ENCODE measurements around the gene MGMT.

The MGMT gene

DNA sequence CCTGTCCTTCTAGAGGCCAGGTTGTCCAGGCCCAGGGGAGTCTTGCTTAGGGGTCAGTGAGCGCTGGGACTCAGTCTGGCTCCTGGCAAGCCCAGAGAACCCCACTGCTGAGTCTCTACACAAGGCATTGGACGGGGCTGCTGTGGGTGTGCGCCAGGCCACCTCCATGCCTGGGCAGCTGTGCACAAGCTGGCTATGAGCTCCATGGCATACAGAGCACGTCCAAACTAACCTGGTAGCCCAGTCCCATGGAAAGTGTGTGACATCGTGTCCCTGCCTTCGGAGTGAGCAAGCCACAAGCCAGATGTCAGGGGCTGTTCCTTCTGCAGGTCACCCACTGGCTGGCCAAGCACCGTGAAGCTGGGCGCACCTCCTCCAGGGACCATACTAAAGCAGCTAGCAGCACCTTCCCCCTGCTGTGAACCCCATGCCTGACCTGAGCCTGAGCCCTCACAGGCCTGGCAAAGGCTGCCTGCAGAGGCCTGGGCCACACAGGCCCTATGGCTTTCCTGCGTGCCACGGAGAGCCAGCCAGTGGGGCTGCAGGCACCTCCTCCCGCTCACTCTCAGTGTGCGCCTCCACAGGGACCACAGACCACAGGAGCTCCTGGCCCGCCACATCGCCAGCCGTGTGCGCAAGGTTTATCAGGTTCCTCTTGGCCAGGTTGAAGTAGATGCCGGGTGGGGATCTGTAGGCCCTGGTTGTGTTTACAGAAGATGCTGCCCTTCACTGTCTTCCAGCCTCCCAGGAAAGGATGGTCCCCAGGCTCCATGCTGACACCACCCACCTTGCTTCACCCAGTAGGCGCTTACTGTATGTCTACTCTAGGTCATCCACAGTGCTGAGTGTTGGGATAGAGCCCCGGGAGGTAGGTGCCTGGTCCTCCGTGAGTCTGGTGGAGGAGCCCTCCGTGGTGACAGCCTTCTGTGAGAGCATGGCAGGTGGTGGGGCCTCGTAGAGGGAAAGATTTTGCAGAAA, 277.4 kb downstream of the MGMT start:
- no peak for DNase-seq

DNA sequence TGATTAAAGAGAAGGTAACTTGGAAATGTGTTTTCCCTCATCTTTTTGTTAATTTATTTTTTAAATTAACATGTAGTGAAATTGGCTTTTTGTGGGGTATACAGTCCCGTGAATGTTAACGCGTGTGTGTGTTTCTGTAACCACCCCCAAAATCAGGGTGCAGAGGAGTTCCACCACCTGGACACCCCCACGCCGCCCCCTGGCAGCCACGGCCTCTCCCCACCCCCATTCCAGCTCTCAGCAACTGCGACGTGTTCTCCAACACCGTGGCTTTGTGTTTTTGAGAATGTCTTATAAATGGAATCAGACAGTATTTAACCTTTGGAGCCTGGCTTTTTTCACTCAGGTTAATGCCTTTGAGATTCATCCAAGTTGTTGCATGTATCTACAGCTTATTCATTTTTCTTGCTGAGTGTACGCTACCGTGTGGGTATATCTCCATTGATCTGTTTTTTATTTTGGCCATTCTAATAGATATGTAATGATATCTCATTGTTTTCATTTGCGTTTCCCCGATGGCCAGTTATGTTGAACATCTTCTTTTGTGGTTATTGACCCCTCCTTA, 278.2 kb downstream of the MGMT start:
- no peak for DNase-seq

DNA sequence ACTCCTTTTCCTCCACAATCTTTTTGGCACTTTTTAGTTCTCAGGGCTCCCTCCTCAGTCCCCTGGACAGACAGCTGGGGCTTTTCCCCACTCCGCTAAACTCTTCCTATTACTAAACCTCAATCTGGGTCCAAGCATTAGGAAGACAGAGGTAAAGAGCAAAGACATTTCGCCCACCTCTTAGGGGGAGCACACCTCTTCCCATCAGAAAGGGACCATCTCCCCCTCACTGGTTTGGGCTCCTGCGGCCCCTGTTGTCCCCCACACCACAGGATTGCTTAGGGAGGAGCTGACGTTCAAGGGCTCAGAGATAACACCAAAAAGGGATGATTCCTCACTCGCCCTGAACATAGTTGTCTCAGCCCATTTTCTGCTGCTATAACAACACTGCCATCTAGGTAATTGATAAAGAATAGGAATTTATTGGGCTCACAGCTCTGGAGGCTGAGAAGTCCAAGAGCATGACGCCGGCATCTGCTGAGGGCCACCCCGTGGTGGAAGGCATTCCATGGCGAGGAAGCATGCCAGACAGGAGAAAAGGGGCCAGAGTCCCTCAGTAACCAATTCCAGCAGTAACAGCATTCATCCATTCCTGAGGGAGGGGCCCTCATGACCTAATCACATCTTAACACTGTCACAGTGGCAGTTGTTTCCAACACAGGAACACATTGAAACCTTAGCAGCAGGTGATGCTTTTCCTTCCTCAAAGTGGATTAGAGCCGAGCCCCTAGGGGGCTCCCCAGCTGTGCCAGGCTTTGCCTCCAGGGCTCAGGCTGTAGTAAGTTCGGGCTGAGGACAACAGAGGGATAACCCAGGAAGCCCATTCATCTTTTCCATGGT, 287.4 kb downstream of the MGMT start:
- DNase-seq, result no peak

DNA sequence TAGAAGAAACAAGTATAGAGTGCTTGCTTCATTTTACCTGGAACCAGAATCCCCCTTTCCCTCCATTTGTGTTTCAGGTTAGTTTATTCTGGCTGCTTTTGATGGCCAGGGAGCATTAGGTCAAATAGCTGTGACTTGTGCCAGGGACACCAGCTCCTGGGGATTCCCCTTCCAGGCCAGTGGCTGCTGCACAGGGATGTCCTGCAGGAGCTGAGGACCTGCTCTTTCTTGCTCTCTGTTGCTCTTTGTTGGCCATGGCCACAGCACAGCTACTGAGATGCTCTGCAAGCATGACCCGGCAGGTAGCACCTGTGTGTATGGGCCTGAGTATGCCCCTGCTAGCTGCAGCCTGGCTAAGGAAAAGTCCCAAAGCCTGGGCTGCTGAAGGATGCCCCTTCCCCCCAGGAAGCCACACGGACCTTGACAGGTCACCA, 288.1 kb downstream of the MGMT start:
- DNase-seq, result no peak

DNA sequence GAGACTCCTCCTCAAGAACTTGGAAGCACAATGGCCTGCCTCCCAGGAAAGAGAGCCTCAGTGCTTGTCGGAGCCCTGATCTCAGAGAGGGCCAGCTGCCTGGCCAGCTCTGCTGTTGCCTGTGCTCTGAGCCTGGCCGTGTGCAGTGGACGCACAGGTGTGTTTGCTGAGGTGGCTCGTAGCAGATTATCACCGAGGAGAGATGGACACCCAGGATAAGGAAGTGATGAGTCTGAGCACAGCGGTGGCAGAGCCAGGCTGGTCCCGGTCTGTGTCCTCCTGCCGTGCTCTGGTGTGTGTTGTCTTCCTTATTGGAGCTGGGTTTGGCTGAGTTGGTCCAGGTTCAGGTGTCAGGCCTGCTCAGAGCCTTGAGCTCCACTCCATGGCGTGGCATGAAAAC, 288.6 kb downstream of the MGMT start:
- DNase-seq, result no peak

DNA sequence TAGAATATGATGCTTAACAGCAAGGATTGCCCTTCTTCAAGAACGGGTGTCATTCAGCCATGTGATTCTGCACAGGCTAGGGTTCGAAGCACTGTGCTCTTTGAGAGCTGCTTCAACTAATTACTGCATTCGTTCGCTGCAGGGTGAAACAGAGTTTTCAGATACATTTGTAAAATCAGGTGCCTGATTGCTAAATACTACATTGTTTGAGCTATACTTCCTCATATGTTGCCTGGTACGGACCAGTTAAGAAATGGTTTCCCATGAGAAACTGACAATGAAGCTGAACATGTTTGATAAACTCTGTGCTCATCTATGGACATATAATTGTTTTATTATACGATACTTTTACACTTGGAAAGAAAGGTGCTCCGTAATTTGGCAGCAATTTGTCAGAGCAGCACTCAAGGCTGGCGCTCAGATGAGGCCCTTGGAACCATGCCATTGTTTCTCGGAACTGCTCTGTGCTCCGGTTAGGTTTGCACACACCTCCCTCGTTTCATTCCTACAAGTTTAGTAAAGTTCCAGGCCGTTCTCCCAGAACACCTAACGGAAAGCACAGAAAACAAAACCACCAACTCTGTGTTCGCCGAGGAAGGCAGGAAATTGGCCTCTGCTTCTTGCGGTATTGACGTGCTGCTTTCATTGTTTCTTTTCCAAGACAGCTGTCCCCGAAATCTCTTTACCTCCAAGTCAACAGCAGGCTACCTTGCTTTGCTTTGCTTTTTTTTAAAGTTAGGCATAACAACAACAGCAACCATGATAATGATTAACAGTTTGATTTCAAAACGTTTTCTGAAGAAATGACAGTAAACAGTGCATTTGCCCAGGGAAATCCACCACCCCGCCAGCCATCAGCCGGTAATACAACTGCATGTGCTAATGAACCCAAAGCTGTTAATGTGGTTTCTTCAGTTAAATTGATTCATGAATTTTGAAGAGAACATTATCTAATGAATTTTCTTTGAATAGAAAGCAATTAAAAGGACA, 290.2 kb downstream of the MGMT start:
- no peak for DNase-seq

DNA sequence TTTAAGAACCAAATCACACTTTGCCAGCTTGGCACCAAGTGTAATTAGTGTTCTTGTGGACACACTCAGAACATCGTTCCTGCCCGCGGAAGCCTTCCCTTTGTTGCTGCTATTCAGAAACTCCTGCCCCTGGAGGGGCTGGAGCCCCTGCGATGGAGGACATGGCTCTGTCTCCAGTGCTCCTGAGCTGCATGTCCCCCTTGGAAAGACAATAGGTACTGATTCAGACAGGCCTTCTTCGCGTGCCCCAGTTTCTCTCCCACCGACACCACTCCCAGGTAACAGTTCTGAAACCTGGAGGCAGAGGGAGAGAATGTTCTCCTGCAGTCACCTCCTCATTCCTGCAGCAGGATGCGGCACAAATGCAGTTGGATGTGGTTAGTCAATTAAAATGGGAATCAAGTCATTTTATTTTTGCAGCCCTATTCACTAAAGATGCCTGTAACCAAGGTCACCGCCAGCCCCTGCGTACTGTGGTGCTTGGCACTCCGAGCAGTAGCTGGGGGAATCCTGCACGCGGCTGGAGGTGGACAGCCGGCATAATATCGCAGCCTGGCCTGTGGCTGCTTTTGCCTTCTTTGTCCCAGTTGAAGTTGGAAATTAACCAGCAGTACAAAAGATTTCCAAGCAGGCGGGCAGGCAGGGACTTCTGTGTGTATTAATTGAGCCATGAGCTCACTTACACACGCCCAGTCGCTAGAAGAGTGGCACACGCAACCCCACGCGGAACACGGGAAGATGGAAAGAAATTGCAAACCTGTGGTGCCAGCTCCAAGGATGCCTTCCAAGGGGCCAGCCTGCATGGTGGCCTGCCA, 291.4 kb downstream of the MGMT start:
- no peak for DNase-seq

DNA sequence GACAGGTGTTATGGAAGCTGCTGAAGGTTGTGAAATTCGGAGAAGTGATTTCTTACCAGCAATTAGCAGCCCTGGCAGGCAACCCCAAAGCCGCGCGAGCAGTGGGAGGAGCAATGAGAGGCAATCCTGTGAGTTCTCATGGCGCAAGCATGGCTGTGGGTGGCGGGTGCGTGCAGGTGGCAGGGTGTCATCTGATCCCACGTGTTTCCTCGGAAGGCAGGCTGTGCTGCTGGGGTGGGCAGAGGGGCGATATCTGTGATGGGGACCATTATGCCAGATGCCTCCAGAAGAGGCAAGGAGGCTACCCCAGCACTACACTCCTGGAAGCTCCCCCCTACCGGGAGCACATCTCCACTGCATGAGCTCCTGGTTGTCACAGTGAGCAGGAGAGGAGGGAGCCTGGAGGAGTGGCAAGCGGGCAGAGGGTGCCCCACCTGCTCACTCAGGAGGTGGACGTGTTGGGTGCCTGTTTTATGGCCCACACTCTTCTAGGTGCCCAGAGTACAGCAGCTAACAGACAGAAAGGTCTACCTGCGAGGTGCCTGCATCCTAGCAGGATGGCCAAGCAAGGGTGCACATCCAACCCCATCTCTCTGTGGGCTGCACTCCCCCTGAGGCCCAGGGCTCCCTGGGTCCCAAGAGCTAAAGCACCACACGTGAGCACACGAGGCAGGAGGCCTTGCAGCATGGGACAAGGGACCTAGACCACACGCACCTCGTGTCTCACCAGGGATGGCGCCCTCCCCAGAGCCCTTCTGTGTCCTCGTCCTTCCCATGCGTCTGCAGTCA, 292.4 kb downstream of the MGMT start:
- DNase-seq, result no peak

DNA sequence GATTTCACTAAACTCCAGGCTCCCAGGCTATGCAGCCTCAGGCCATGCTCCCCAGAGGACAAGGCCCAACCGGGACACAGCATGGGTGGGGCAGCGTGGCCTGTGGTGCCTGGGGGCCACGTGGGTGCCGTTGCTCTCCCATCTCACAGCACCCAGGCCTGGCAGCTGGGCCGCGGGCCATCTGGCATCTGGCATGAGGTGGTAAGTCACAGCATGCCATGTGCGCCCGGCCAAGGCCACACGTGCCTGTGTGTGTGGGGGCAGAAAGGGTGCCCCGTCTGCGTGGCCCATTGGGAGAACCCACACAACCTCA, 292.9 kb downstream of the MGMT start:
- DNase-seq, result no peak

DNA sequence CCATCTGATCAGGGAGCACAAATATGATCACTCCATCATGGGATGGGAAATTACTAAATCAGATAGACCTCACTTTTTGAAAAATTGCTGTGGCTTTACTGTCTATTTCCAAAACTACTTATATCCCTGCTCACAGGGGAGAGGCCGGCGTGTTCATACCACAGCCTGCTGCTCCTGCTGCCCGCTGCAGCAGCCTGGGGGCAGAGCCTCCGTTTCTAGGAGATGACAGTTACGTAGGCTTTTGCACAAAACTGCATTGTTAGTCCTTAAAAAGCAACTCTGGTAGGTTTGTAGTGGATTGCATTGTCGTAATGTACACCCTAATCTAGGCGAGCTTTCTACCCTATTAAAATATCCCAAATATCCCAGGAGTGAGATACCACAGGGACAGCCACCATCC, 293.4 kb downstream of the MGMT start:
- no peak for DNase-seq

DNA sequence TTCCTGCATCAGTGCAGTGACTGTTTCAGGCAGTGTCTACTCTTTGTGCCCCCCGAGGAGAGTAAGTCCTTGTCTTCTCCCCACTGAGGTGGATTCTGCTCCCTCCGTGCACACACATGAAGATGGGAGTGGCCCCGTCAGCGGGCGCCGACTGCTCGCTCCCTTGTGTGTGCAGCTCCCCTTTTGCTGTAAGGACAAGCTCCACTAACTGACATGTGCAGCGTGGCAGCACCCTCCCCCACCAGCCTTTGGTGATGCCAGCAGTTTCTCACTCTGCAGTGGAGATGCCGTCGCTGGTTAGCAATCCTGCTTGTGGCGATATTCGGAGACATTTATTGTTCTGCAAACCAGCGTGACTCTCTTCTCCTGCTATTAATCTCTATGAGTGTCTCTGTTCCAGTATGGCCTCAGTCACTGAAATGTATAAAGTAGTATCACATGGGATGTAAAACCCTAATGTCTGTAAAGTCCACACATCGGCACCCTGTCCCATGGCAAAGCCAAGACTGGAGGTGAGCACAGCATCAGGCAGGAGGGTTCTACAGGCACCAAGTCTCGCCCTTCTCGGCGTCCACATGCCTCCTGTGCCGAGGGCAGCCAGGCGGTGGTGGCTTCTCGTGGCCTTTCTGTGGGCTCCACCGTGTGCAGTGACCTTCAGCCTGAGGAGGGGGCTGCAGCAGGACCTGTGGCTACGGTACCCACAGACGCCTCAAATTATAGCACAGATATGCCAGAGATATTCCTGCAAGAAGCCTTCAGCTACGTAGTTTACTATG, 294.3 kb downstream of the MGMT start:
- DNase-seq, result no peak

DNA sequence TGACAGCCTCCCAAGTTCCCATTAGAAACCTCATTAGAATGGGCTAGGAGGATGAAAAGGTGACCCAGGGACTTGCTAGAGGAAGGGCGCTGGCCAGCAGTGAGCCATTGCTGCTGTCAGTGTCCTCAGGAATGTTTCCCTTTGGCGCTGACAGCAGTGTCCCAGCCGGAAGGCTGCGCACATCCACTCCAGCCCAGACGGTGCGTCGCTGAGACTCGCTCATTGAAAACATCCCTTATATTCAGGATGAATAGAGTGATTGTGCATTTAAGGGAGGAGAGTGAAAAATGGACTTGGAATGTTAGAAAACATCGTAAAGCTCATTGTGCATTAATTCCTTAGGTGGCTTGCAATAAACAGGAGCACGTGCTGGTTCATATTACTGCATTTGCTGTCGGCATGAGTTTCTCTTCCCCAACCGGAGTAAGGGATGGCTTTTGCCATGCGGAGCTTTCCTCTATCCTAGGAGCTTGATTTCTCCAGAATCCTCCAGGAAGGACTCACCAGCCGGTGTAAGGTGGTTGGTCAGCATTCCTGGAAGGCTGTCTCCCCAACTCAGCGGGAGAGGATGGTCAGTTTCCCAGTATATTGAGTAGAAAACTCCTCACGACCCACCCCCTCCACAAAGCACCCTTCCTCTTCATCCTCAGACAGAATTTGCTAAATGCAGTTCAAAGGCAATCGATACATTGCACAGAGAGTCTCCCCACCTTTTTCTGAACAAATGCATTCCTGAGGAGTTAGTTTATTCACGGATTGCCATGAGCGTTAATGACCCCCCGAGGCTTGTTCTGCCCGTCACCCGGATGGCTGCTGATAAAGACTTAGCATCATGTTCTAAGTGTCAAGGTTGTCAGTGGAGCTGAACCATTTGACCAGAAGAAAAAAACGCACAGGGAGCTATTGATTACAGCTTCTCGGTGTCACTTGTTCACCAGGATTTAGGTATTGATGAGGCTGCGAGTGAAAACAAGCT, 295.2 kb downstream of the MGMT start:
- peak; percentile 52 for DNase-seq

DNA sequence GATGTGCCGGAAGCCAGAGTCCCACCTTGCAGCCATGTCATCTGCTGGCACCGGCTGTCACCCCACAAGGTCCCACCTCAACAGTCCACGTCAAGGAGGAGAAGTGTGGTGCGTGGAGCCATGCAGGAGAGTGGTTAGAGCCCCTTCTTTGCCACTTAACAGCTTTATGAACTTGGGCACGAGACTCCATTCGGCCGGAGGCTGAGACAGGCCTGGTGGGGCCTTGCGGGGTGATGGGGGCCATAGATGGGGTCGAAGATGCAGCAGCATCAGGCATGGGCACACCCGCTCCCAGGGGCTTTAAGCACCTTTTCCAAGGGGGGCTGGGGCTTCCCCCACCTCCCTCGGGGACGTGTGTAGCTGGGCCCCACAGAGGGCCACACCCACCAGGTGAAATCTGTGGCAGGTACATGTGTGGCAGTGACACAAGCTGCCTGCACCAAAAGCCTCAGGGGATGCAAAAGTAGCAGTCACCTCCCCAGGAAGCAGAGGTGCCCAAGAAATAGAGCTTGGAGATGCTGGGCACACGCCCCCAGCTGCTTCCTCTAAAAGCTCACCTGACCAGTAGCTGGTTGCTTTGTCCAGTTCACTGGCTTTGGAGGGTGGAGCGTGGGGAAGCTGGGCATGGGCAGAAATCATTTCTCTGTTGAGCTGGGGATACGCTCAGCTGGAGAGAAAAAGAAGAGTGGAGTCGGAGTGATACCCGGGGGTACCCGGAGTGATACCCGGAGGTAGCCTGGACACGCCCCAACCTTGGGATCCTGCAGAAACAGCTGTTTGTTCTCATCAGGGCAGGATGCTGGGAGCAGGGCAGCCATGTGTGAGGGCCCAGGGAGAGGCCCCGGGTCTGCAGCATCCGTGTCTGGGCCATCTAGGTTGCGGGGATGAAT, 297.2 kb downstream of the MGMT start:
- no peak for DNase-seq

DNA sequence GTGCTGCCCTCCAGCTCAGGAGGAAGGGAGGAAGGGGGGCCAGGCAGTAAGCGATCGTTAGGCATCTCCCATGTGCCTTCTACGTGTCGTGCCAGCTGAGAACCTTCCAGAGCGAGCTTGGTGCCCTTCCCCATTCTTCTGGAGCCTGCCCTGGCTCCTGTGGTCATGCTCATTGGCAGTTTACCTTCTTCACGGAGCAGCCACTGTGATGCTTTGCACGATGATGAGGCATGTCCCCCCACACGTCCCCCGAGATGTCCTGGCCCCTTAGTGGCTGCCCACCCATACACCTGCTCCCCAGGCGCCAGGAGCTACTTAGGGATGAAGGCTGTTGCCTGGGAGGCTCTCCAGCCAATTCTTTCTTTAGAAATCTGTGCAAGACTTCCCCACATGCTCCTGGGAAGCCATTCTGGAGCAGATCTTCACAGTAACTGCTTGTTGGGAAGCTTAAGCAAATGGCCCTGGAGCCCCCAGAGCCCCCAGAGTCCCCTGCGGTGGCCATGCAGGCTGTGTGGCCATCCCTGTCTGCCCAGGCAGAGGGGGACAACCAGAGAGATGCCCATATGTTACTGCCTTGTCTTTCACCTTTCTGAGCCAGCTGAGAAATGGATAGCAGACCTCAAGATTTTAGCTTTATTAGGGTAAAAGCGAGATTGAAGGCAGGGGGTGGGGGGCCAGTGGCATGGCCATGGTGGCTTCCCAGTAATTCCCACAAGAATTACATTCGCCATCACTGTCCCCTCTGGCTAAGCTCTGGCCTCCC, 298.0 kb downstream of the MGMT start:
- no peak for DNase-seq

DNA sequence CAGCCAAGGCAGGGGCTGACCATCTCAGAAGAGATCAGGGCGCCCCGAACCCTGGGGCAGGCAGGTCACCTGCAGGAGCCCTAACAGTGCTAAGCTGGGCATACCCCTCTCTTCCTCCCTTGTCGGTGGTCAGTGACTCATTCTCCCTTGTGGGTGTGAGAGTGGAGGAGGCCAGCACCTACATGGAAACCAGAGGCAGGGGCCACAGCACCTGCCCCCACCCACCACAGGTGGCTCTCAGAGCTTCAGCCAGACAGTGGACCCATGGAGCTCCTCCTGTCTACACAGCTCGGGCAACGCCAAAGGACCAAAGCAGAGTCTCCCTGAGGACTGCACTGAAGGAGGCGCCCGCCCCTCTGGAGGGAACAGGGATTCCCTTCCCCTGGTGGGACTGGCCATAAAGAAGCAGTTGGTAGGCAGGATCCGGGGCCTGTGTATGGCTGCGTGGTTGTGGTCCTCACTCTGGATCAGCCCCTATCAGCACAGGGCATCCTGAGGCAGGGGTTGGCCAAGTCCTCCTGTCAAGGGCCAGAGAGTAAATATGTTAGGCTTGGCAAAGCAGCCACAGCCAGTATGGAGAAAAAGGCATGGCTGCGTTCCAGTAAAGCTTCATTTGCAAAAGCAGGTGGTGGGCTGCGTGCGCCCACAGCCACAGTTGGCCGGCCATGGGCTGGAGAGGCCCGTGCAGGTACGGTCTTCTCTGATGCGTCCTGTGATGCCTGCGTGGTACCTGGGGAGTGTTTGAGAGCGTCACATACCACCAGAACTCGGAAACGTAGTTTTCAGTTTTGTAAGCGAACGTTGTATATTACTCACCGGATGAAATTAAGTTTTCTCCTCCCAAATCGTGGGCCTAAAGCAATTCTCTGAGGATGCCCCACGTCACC, 298.9 kb downstream of the MGMT start:
- DNase-seq, result no peak
